IMR-90 (cell line): Measurements from ENCODE around the gene CPTP. TPM values are rescaled to one million over a fixed set of nuclear protein-coding genes. Genes with fewer than 3 reads are reported as not detected.

ENCODE experiments used
- ATAC-seq: fragments of 200-7000 bp; cut with Tn5 transposase; 2 replicates; pipeline ENCODE4 v1.9.1; 2020; ENCODE audit warnings: low read depth, mild to moderate bottlenecking, moderate library complexity
- BruUV-seq: library from RNA; stranded (reverse); fragments of 400-500 nt; replicated peaks from 2 replicates; lab custom pipeline; 2021; lab: Mats Ljungman, UMichigan
- CTCF ChIA-PET: fragments of 300-600 bp; formaldehyde crosslinking; extraction: SDS; loops from one replicate; lab custom pipeline; 2021; ENCODE audit warnings: antibody characterized with exemption; lab: Yijun Ruan, JAX
- POLR2A ChIA-PET: fragments of 300-600 bp; sonication (Branson Sonifier 250); formaldehyde crosslinking; loops from one replicate; lab custom pipeline; 2022; ENCODE audit warnings: antibody characterized with exemption; ENCODE audit not compliant: unreplicated experiment; lab: Charles Lee
- DNase-seq: peaks from one replicate; pipeline ENCODE4 v3.0.0; 2013
- H2AFZ ChIP-seq: replicated peaks from 2 replicates; pipeline ENCODE3; 2013; ENCODE audit warnings: low read length, mild to moderate bottlenecking; ENCODE audit not compliant: poor library complexity
- H2AK5ac ChIP-seq: 2 replicates; pipeline ENCODE4 v1.6.1; 2013; ENCODE audit warnings: low read depth, low read length, inconsistent platforms
- H2AK9ac ChIP-seq: replicated peaks from 2 replicates; pipeline ENCODE3; 2013; ENCODE audit warnings: mild to moderate bottlenecking, low read depth, low read length, moderate library complexity; ENCODE audit not compliant: poor library complexity
- H2BK120ac ChIP-seq: 2 replicates; pipeline ENCODE4 v1.6.1; 2013; ENCODE audit warnings: low read depth, low read length, inconsistent platforms
- H2BK15ac ChIP-seq: 3 replicates; pipeline ENCODE4 v1.6.1; 2013; ENCODE audit warnings: low read depth, low read length, inconsistent platforms
- H2BK20ac ChIP-seq: 2 replicates; pipeline ENCODE4 v1.6.1; 2013; ENCODE audit warnings: low read depth, mild to moderate bottlenecking, inconsistent platforms, low read length, moderate library complexity
- H2BK5ac ChIP-seq: 2 replicates; pipeline ENCODE4 v1.6.1; 2013; ENCODE audit warnings: mild to moderate bottlenecking, low read depth, low read length, inconsistent platforms; ENCODE audit not compliant: poor library complexity, severe bottlenecking
- H3K14ac ChIP-seq: replicated peaks from 2 replicates; pipeline ENCODE4 v1.6.1; 2013; ENCODE audit warnings: low read depth, low read length, inconsistent platforms
- H3K18ac ChIP-seq: 2 replicates; pipeline ENCODE4 v1.6.1; 2013; ENCODE audit warnings: low read depth, low read length, control low read depth
- H3K23ac ChIP-seq: 2 replicates; pipeline ENCODE4 v1.6.1; 2013; ENCODE audit warnings: low read depth, low read length, inconsistent platforms
- H3K27ac ChIP-seq: 2 replicates; pipeline ENCODE4 v1.5.1; 2013; ENCODE audit warnings: mild to moderate bottlenecking, control low read depth, low read length; ENCODE audit not compliant: insufficient read depth
- H3K27me3 ChIP-seq: 2 replicates; pipeline ENCODE4 v1.6.1; 2013; ENCODE audit warnings: low read length; ENCODE audit not compliant: control insufficient read depth, insufficient read depth
- H3K36me3 ChIP-seq: 2 replicates; pipeline ENCODE4 v1.6.1; 2013; ENCODE audit warnings: low read length, mixed read lengths; ENCODE audit not compliant: control insufficient read depth, insufficient read depth
- H3K4ac ChIP-seq: 2 replicates; pipeline ENCODE4 v1.6.1; 2013; ENCODE audit warnings: low read depth, low read length, inconsistent platforms
- H3K4me1 ChIP-seq: 2 replicates; pipeline ENCODE4 v1.6.1; 2013; ENCODE audit warnings: low read length, mixed read lengths; ENCODE audit not compliant: control insufficient read depth, insufficient read depth
- H3K4me2 ChIP-seq: 2 replicates; pipeline ENCODE4 v1.6.1; 2013; ENCODE audit warnings: low read depth, mild to moderate bottlenecking, control low read depth, low read length, moderate library complexity
- H3K4me3 ChIP-seq: 2 replicates; pipeline ENCODE4 v1.5.1; 2013; ENCODE audit warnings: low read depth, mild to moderate bottlenecking, control low read depth, low read length, moderate library complexity; ENCODE audit not compliant: insufficient read depth
- H3K56ac ChIP-seq: 2 replicates; pipeline ENCODE4 v1.6.1; 2013; ENCODE audit warnings: low read length, inconsistent platforms; ENCODE audit not compliant: insufficient read depth; ENCODE audit errors: extremely low read depth
- H3K79me1 ChIP-seq, 2 experiments: 2 replicates each; pipeline ENCODE4 v1.6.1; 2013; ENCODE audit warnings: low read length in 2 of 2, inconsistent platforms in 1 of 2, low read depth in 1 of 2
- H3K9ac ChIP-seq: 2 replicates; pipeline ENCODE4 v1.6.1; 2013; ENCODE audit warnings: low read depth, low read length, control low read depth
- H3K9me1 ChIP-seq: 2 replicates; pipeline ENCODE4 v1.6.1; 2013; ENCODE audit warnings: low read length, inconsistent platforms; ENCODE audit not compliant: insufficient read depth
- H3K9me3 ChIP-seq: 2 replicates; pipeline ENCODE4 v1.6.1; 2013; ENCODE audit warnings: low read length; ENCODE audit not compliant: control insufficient read depth, insufficient read depth
- H4K20me1 ChIP-seq: 2 replicates; pipeline ENCODE4 v1.6.1; 2013; ENCODE audit warnings: low read length, inconsistent platforms; ENCODE audit not compliant: insufficient read depth
- H4K5ac ChIP-seq: 2 replicates; pipeline ENCODE4 v1.6.1; 2013; ENCODE audit warnings: mild to moderate bottlenecking, low read depth, low read length, control low read depth
- H4K8ac ChIP-seq, 2 experiments: 2 replicates each; pipeline ENCODE4 v1.6.1; 2013; ENCODE audit warnings: low read depth in 2 of 2, low read length in 2 of 2, control low read depth in 1 of 2, inconsistent platforms in 1 of 2
- H4K91ac ChIP-seq: 2 replicates; pipeline ENCODE4 v1.6.1; 2013; ENCODE audit warnings: low read depth, low read length, inconsistent platforms; ENCODE audit not compliant: insufficient read depth
- CEBPB ChIP-seq: IDR thresholded peaks from 2 replicates; pipeline ENCODE4 v1.6.1; 2012; ENCODE audit warnings: low read depth, low read length, improper control_type of control experiment
- MAZ ChIP-seq: IDR thresholded peaks from 2 replicates; pipeline ENCODE4 v1.6.1; 2012; ENCODE audit warnings: low read depth, mild to moderate bottlenecking, low read length, improper control_type of control experiment, moderate library complexity, borderline replicate concordance
- MXI1 ChIP-seq: IDR thresholded peaks from 2 replicates; pipeline ENCODE4 v1.6.1; 2012; ENCODE audit warnings: low read depth, mild to moderate bottlenecking, low read length, moderate library complexity, borderline replicate concordance
- NFE2L2 ChIP-seq: fragments of 150-350 bp; IDR thresholded peaks from 2 replicates; pipeline ENCODE4 v1.6.1; 2016; ENCODE audit warnings: low read depth, mild to moderate bottlenecking, low read length
- WGBS, 2 experiments: methylation state at CpG; one replicate each; pipeline versions ENCODE4 v1.1.5 to v1.1.7; 2013; ENCODE audit warnings: missing lambda C conversion rate in 2 of 2; ENCODE audit not compliant: insufficient read length in 1 of 2; ENCODE audit errors: extremely low coverage in 2 of 2; 5-methylcytosine and 5-hydroxymethylcytosine counted together
- dilution Hi-C: fragments of 300-500 bp; cut with HindIII; formaldehyde crosslinking; loops from one replicate; pipeline ENCODE4 v1.14.3; 2018; ENCODE audit warnings: low sequenced_read_pairs; ENCODE audit not compliant: unreplicated experiment
- in situ Hi-C: fragments of 300-500 bp; cut with MboI; formaldehyde crosslinking; loops from 3 replicates; pipeline ENCODE4 v1.14.3; 2019; ENCODE audit warnings: low sequenced_read_pairs, inconsistent platforms, mixed read lengths
- intact Hi-C: fragments of 100-400 bp; cut with micrococcal nuclease; formaldehyde crosslinking; loops from 2 replicates; pipeline ENCODE4 v1.10.0; 2022
- polyA plus RNA-seq, 3 experiments: library from polyadenylated mRNA; depleted of rRNA; stranded (reverse); fragments of >200 nt; gene quantifications; 2 replicates each; pipeline ENCODE4 v1.2.3, GENCODE V29; 2012; ENCODE audit warnings: low replicate concordance in 1 of 3
- total RNA-seq: library from RNA; depleted of rRNA; stranded (reverse); fragments of >200 nt; gene quantifications from 2 replicates; pipeline ENCODE4 v1.2.3, GENCODE V29; 2012

CPTP gene
- total and polyA plus RNA-seq, 2 of the 4 experiments (the other 2 are of a cell fraction) = 2.7 to 12.1 TPM

- no peaks in the 10 kb centered on the region; the same call in 1 of the 2 replicates for H4K20me1 ChIP-seq
- H3K23ac ChIP-seq = no peak overlapping the region
- no peaks in the 10 kb centered on the region for H3K36me3 ChIP-seq
- H3K9me1 ChIP-seq = peaks cover 4% of the 10 kb centered on the region; the same call in 1 of the 2 replicates
- no peak for ATAC-seq
- BruUV-seq = no TSS peak
- TF ChIP-seq MAZ (no peak), NFE2L2 (no peak), MXI1 (no peak), CEBPB (no peak)
- H2AK9ac ChIP-seq = no peak overlapping the region
- H4K8ac ChIP-seq = no peak overlapping the region
- no peak overlapping the region for H2AK5ac ChIP-seq
- no peak overlapping the region for H3K18ac ChIP-seq
- H3K4me1 ChIP-seq = peaks cover 6% of the 10 kb centered on the region; the same call in 1 of the 2 replicates
- no peak overlapping the region for H4K5ac ChIP-seq
- H3K9ac ChIP-seq = no peak overlapping the region
- H2BK15ac ChIP-seq = no peak overlapping the region
- H2BK5ac ChIP-seq = no peak overlapping the region
- no peak overlapping the region for H3K56ac ChIP-seq
- ChIA-PET CTCF (no interaction called here), POLR2A (no interaction called here)
- in situ Hi-C loops (no loop called here), dilution Hi-C loops (no loop called here), intact Hi-C loops (no loop called here)
- H3K14ac ChIP-seq = no peak overlapping the region
- H3K4me2 ChIP-seq = no peak overlapping the region
- H2AFZ ChIP-seq = no peak overlapping the region
- 75% methylated on average over 14 of the region's 37 CpGs; no CpG with 5 or more reads in 1 of the 2 experiments for WGBS, 2 experiments
- H3K4ac ChIP-seq = no peak overlapping the region
- DNase-seq = no peak
- no peak overlapping the region for H3K4me3 ChIP-seq
- H3K27me3 ChIP-seq = no peaks in the 10 kb centered on the region
- no peaks in the 10 kb centered on the region for H3K79me1 ChIP-seq
- no peak overlapping the region for H2BK120ac ChIP-seq
- no peak overlapping the region for H3K27ac ChIP-seq
- no peak overlapping the region for H2BK20ac ChIP-seq
- H3K9me3 ChIP-seq = no peaks in the 10 kb centered on the region
- no peak overlapping the region for H4K91ac ChIP-seq
Observed at GRCh38 chr1:1285611-1286311, 38.8 kb upstream of the CPTP start.
